PFSK-1 (cell line): ENCODE results near the gene ZFYVE9.

Experiments
- FOXP2 ChIP-seq: optimal IDR thresholded peaks from 2 replicates; pipeline ENCODE3; 2011; ENCODE audit warnings: borderline replicate concordance, control low read depth, inconsistent platforms; ENCODE audit not compliant: insufficient read depth; ENCODE audit errors: extremely low read length, extremely low read depth
- POLR2AphosphoS5 ChIP-seq: IDR thresholded peaks from 2 replicates; pipeline ENCODE4 v1.6.1; 2012; ENCODE audit warnings: low read depth, mild to moderate bottlenecking, control low read depth, low read length, moderate library complexity
- REST ChIP-seq, 2 experiments: IDR thresholded peaks; 2 replicates each; pipeline versions ENCODE4 v1.6.1 to v1.8.0; 2011 to 2012; ENCODE audit warnings: low read depth in 2 of 2, low read length in 2 of 2, control low read depth in 1 of 2, inconsistent platforms in 1 of 2, mild to moderate bottlenecking in 1 of 2, moderate library complexity in 1 of 2; ENCODE audit not compliant: insufficient read depth in 1 of 2
- SIN3A ChIP-seq: IDR thresholded peaks from 2 replicates; pipeline ENCODE4 v1.6.1; 2012; ENCODE audit warnings: mild to moderate bottlenecking, low read length, moderate library complexity, borderline replicate concordance; ENCODE audit not compliant: insufficient read depth
- TAF1 ChIP-seq: IDR thresholded peaks from 2 replicates; pipeline ENCODE4 v1.6.1; 2012; ENCODE audit warnings: low read length, control low read depth, borderline replicate concordance; ENCODE audit not compliant: insufficient read depth

GRCh38 chr1:52240592-52241210, 98.8 kb downstream of the ZFYVE9 start:
- TF ChIP-seq TAF1 (no peak), POLR2AphosphoS5 (no peak), REST (IDR thresholded peaks at IDR 0.05; ENCODE audit: insufficient read depth in 1 of 2, low read depth in 2 of 2, low read length in 2 of 2) (no peak), FOXP2 (no peak), SIN3A (no peak)
